OCI-LY7 (cell line): ENCODE measurements around the gene RPS15. TPM values are rescaled to one million over a fixed set of nuclear protein-coding genes. Genes with fewer than 3 reads are reported as not detected.

ENCODE experiments used
- BruUV-seq: library from RNA; stranded (reverse); fragments of 400-500 nt; replicated peaks from 2 replicates; lab custom pipeline; 2021; lab: Mats Ljungman, UMichigan
- CTCF ChIA-PET: fragments of 300-600 bp; sonication (Branson Sonifier 250); formaldehyde crosslinking; loops from one replicate; lab custom pipeline; 2022; ENCODE audit warnings: antibody characterized with exemption; ENCODE audit not compliant: unreplicated experiment; lab: Charles Lee
- POLR2A ChIA-PET: fragments of 300-600 bp; sonication (Branson Sonifier 250); formaldehyde crosslinking; loops from one replicate; lab custom pipeline; 2022; ENCODE audit warnings: antibody characterized with exemption; lab: Charles Lee
- DNase-seq: peaks from one replicate; pipeline ENCODE4 v3.0.0-alpha.2; 2015; ENCODE audit warnings: low spot score
- H2AFZ ChIP-seq: fragments of 200-600 bp; sonication (generic), shearing (Covaris generic); 2 replicates; pipeline ENCODE4 v1.6.1; 2014; ENCODE audit warnings: mild to moderate bottlenecking, antibody characterized with exemption, low read length, moderate library complexity
- H3K27ac ChIP-seq: fragments of 200-600 bp; sonication (generic); 2 replicates; pipeline ENCODE4 v1.5.1; 2014; ENCODE audit warnings: mixed run types, low read depth, mild to moderate bottlenecking, moderate library complexity, low read length, inconsistent platforms; ENCODE audit not compliant: poor library complexity, severe bottlenecking
- H3K36me3 ChIP-seq: fragments of 200-600 bp; sonication (generic); 2 replicates; pipeline ENCODE4 v1.6.1; 2014; ENCODE audit warnings: mild to moderate bottlenecking, antibody characterized with exemption, low read length, moderate library complexity, mixed read lengths; ENCODE audit not compliant: insufficient read depth
- H3K4me1 ChIP-seq: fragments of 200-600 bp; sonication (generic); 2 replicates; pipeline ENCODE4 v1.5.1; 2014; ENCODE audit warnings: mild to moderate bottlenecking, low read length; ENCODE audit not compliant: insufficient read depth, poor library complexity, severe bottlenecking
- H3K4me2 ChIP-seq: fragments of 200-600 bp; sonication (generic); 2 replicates; pipeline ENCODE4 v1.6.1; 2014; ENCODE audit warnings: mild to moderate bottlenecking, low read length
- H3K4me3 ChIP-seq: fragments of 200-600 bp; sonication (generic); 2 replicates; pipeline ENCODE4 v1.5.1; 2014; ENCODE audit warnings: mild to moderate bottlenecking, low read depth, low read length; ENCODE audit not compliant: poor library complexity, severe bottlenecking
- H3K79me2 ChIP-seq: fragments of 200-600 bp; sonication (generic); 2 replicates; pipeline ENCODE4 v1.6.1; 2016; ENCODE audit warnings: low read depth, mild to moderate bottlenecking, low read length, moderate library complexity, mixed read lengths; ENCODE audit not compliant: insufficient read depth
- H3K9me2 ChIP-seq: fragments of 200-600 bp; sonication (generic); 2 replicates; pipeline ENCODE4 v1.6.1; 2016; ENCODE audit warnings: mild to moderate bottlenecking, low read length, mixed read lengths; ENCODE audit not compliant: insufficient read depth
- H3K9me3 ChIP-seq: fragments of 200-600 bp; sonication (generic); 2 replicates; pipeline ENCODE4 v1.6.1; 2014; ENCODE audit warnings: mild to moderate bottlenecking, mixed run types, low read length, mixed read lengths
- H4K20me1 ChIP-seq: fragments of 200-600 bp; sonication (generic); 2 replicates; pipeline ENCODE4 v1.6.1; 2014; ENCODE audit warnings: mild to moderate bottlenecking, antibody characterized with exemption, low read length, moderate library complexity, mixed read lengths; ENCODE audit not compliant: insufficient read depth
- EZH2phosphoT487 ChIP-seq: fragments of 200-600 bp; sonication (generic); IDR thresholded peaks from 2 replicates; pipeline ENCODE4 v1.6.1; 2018; ENCODE audit warnings: low read depth, borderline replicate concordance, mild to moderate bottlenecking, mixed run types, antibody characterized with exemption, low read length, moderate library complexity, mixed read lengths
- intact Hi-C: fragments of 100-400 bp; cut with micrococcal nuclease; formaldehyde crosslinking; loops from one replicate; pipeline ENCODE4 v1.10.0; 2022; ENCODE audit not compliant: unreplicated experiment
- total RNA-seq, 2 experiments: library from RNA; depleted of rRNA in 1 of 2; stranded (reverse); fragments of >200 nt in 1 of 2; shearing (Covaris generic) in 1 of 2; gene quantifications; 2 replicates each; pipeline ENCODE4 v1.2.3, GENCODE V29; 2014 to 2022
- TF ChIP-seq, protein P1 (sequence below): fragments of 200-600 bp; sonication (generic); conservative IDR thresholded peaks from 2 replicates; pipeline ENCODE4 v1.5.1; 2014; ENCODE audit warnings: mild to moderate bottlenecking, antibody characterized with exemption, low read length, moderate library complexity, mixed read lengths

Gene RPS15
- total RNA-seq, 2 experiments from 2014 or later, result 1,860 to 2,068 TPM

- BruUV-seq, result no TSS peak
- Histone ChIP-seq H3K9me2 (no peaks in the 10 kb centered on the region), H3K4me3 (peak within 1 kb of the TSS; percentile 100), H4K20me1 (peaks cover 27% of the 10 kb centered on the region), H3K36me3 (peaks cover 43% of the 10 kb centered on the region), H3K27ac (peak within 1 kb of the TSS; percentile 87), H3K4me2 (peak within 1 kb of the TSS; percentile 99), H3K79me2 (peaks cover 50% of the 10 kb centered on the region), H3K9me3 (no peaks in the 10 kb centered on the region), H3K4me1 (peaks cover 21% of the 10 kb centered on the region), H2AFZ (peak within 1 kb of the TSS; percentile 70; the same call in 1 of the 2 replicates)
- ChIA-PET CTCF (no interaction called here), POLR2A (no interaction called here)
- intact Hi-C loops, result loop anchor here (1.0 to 5.0 kb wide), 4 partner anchors 25 to 385 kb away; partner anchors contain the start of genes C19orf25, NDUFS7, RNU6-2 and RPS15
- no peak for TF ChIP-seq EZH2phosphoT487
- no peak for DNase-seq
Observed at GRCh38 chr19:1407528-1408299, 30.5 kb upstream of the RPS15 start, which contains the start of gene DAZAP1. Gene DAZAP1 (plus strand): TSS chr19:1407586. CDS start chr19:1407774, 188 bp downstream.

- no peaks in the 10 kb centered on the region for H3K9me3 ChIP-seq
- intact Hi-C loops, result loop anchor here (5.0 kb wide), 1 partner anchor 386 kb away; the partner anchor contains the start of genes RNU6-2 and TMEM259
- peaks cover 21% of the 10 kb centered on the region for H3K4me1 ChIP-seq
- TSS peak; percentile 41 for BruUV-seq
- H3K79me2 ChIP-seq, result peaks cover 58% of the 10 kb centered on the region
- H3K4me3 ChIP-seq, result peak overlapping the region; percentile 100
- H2AFZ ChIP-seq, result no peak overlapping the region
- TF ChIP-seq EZH2phosphoT487, result no peak
- TF ChIP-seq, protein P1, sequence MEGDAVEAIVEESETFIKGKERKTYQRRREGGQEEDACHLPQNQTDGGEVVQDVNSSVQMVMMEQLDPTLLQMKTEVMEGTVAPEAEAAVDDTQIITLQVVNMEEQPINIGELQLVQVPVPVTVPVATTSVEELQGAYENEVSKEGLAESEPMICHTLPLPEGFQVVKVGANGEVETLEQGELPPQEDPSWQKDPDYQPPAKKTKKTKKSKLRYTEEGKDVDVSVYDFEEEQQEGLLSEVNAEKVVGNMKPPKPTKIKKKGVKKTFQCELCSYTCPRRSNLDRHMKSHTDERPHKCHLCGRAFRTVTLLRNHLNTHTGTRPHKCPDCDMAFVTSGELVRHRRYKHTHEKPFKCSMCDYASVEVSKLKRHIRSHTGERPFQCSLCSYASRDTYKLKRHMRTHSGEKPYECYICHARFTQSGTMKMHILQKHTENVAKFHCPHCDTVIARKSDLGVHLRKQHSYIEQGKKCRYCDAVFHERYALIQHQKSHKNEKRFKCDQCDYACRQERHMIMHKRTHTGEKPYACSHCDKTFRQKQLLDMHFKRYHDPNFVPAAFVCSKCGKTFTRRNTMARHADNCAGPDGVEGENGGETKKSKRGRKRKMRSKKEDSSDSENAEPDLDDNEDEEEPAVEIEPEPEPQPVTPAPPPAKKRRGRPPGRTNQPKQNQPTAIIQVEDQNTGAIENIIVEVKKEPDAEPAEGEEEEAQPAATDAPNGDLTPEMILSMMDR, result no peak
- H3K9me2 ChIP-seq, result no peaks in the 10 kb centered on the region
- H3K4me2 ChIP-seq, result peak overlapping the region; percentile 99
- peaks cover 27% of the 10 kb centered on the region for H4K20me1 ChIP-seq
- peaks cover 51% of the 10 kb centered on the region for H3K36me3 ChIP-seq
- CTCF ChIA-PET, result no interaction called here
- DNase-seq, result peak; percentile 64
- peak overlapping the region; percentile 87 for H3K27ac ChIP-seq
- POLR2A ChIA-PET, result no interaction called here
Observed at GRCh38 chr19:1408300-1409203, 29.6 kb upstream of the RPS15 start.
